ENCODE measurements around the gene ARL8B. TPM values are rescaled to one million over a fixed set of nuclear protein-coding genes. Genes with fewer than 3 reads are reported as not detected.
"Not testable (repeated sequence)": the region's sequence is repeated elsewhere in the genome, so short reads cannot be mapped to it uniquely, and the experiment has no call there.

ARL8B gene
- total and polyA plus RNA-seq, 7 donors: 28.2 to 55.9 (median 47.2) TPM

GRCh38 chr3:5181469-5182141 lies 59.5 kb downstream of the ARL8B start:
- intact Hi-C loops (cut with DNase I): no loop called here
- H3K27me3 ChIP-seq: no peaks in the 10 kb centered on the region
- H3K36me3 ChIP-seq: peaks cover 0 to 68% (median 5%) of the 10 kb centered on the region in 4 donors
- no peak for TF ChIP-seq POLR2AphosphoS5 (IDR thresholded peaks at IDR 0.05)
- TF ChIP-seq, protein P1, sequence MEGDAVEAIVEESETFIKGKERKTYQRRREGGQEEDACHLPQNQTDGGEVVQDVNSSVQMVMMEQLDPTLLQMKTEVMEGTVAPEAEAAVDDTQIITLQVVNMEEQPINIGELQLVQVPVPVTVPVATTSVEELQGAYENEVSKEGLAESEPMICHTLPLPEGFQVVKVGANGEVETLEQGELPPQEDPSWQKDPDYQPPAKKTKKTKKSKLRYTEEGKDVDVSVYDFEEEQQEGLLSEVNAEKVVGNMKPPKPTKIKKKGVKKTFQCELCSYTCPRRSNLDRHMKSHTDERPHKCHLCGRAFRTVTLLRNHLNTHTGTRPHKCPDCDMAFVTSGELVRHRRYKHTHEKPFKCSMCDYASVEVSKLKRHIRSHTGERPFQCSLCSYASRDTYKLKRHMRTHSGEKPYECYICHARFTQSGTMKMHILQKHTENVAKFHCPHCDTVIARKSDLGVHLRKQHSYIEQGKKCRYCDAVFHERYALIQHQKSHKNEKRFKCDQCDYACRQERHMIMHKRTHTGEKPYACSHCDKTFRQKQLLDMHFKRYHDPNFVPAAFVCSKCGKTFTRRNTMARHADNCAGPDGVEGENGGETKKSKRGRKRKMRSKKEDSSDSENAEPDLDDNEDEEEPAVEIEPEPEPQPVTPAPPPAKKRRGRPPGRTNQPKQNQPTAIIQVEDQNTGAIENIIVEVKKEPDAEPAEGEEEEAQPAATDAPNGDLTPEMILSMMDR (IDR thresholded peaks at IDR 0.05): no peak
- TF ChIP-seq POLR2A (IDR thresholded peaks at IDR 0.05): no peak
- TF ChIP-seq EP300 (IDR thresholded peaks at IDR 0.05): no peak
- WGBS, 2 donors: 53 to 86% methylated on average over 2 of the region's 2 CpGs
- H3K4me1 ChIP-seq: peaks cover 0 to 10% (median 2%) of the 10 kb centered on the region in 4 donors
- no peak overlapping the region for H3K27ac ChIP-seq
- H3K9me3 ChIP-seq: no peaks in the 10 kb centered on the region
- DNase-seq: no peak
- H3K4me3 ChIP-seq: no peak overlapping the region

DNA sequence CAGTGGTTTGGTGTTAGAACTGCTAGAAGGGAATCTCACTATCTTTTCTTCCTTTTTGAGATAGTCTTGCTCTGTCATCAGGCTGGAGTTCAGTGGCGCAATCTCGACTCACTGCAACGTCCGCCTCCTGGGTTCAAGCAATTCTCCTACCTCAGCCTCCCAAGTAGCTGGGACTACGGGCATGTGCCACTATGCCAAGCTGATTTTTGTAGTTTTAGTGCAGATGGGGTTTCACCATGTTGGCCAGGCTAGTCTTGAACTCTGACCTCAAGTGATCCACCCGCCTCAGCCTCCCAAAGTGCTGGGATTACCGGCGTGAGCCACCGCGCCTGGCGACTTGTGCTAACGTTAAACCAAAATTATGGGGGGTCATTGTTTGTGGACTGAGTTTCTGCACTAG lies 61.6 kb downstream of the ARL8B start:
- peaks cover 0 to 48% (median 2%) of the 10 kb centered on the region in 4 donors for H3K36me3 ChIP-seq

GRCh38 chr3:5184499-5184898 lies 62.4 kb downstream of the ARL8B start:
- no peak for DNase-seq
- Histone ChIP-seq H3K27ac (no peak overlapping the region), H3K9me3 (no peaks in the 10 kb centered on the region), H3K27me3 (no peaks in the 10 kb centered on the region), H3K4me1 (peaks cover 0 to 26% (median 13%) of the 10 kb centered on the region in 4 donors), H3K4me3 (no peak overlapping the region), H3K36me3 (peaks cover 0 to 40% (median 0%) of the 10 kb centered on the region in 4 donors)
- 70 to 80% methylated on average over 6 of the region's 6 CpGs for WGBS, 2 donors
- TF ChIP-seq POLR2AphosphoS5 (IDR thresholded peaks at IDR 0.05) (no peak), EP300 (IDR thresholded peaks at IDR 0.05) (no peak), POLR2A (IDR thresholded peaks at IDR 0.05) (no peak)
- TF ChIP-seq, protein P1 (IDR thresholded peaks at IDR 0.05): no peak
- intact Hi-C loops (cut with DNase I): no loop called here

More for the DNA sequence above, 61.6 kb downstream of the ARL8B start:
- H3K9me3 ChIP-seq; H3K4me3 ChIP-seq; intact Hi-C loops (cut with DNase I); H3K27me3 ChIP-seq; DNase-seq; H3K27ac ChIP-seq: not testable (repeated sequence)
- H3K4me1 ChIP-seq: peaks cover 0 to 19% (median 6%) of the 10 kb centered on the region in 4 donors
- WGBS, 2 donors: 92 to 96% methylated on average over 12 of the region's 12 CpGs

- intact Hi-C loops (cut with DNase I): loop anchor here (5.0 kb wide), 1 partner anchor 198 kb away; no protein-coding TSS in a partner anchor
- peaks cover 0 to 32% (median 20%) of the 10 kb centered on the region in 4 donors for H3K4me1 ChIP-seq
- WGBS, 2 donors: 70 to 75% methylated on average over 5 of the region's 5 CpGs
Observed at GRCh38 chr3:5185093-5185673, 63.1 kb downstream of the ARL8B start.

More at GRCh38 chr3:5185093-5185673, 63.1 kb downstream of the ARL8B start:
- H3K27ac ChIP-seq: no peak overlapping the region
- no peaks in the 10 kb centered on the region for H3K27me3 ChIP-seq
- H3K4me3 ChIP-seq: no peak overlapping the region
- no peaks in the 10 kb centered on the region for H3K9me3 ChIP-seq
- no peak for DNase-seq
- H3K36me3 ChIP-seq: peaks cover 0 to 33% (median 0%) of the 10 kb centered on the region in 4 donors
- TF ChIP-seq, protein P1 (IDR thresholded peaks at IDR 0.05): no peak
- TF ChIP-seq POLR2A (IDR thresholded peaks at IDR 0.05) (no peak), EP300 (IDR thresholded peaks at IDR 0.05) (no peak), POLR2AphosphoS5 (IDR thresholded peaks at IDR 0.05) (no peak)
